Measurements from ENCODE around the gene PDE11A.

Gene PDE11A

DNA sequence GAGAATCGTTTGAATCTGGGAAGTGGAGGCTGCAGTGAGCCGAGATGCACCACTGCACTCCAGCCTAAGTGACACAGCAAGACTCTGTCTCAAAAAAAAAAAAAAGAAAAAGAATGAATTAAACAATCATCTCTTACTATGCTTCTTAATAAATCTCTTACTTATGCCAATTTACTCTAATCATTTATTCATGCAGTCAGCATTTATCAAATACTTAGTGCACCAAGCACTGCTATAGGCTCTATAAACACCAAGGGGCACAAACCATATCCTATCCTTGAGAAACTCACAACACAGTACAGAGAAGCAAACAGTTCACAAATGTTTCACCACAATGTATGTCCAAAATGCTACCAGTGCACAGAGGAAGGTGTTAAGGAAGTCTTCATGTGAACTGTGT is 189.4 kb downstream of the PDE11A start:
- no peaks in the 10 kb centered on the region for H3K4me1 ChIP-seq
- no peak overlapping the region for H3K4me3 ChIP-seq (ENCODE audit: low read depth, low read length)
- H3K9me3 ChIP-seq = no peaks in the 10 kb centered on the region
- H3K36me3 ChIP-seq = no peaks in the 10 kb centered on the region
- H3K27me3 ChIP-seq = no peaks in the 10 kb centered on the region
- no peak for DNase-seq
- TF ChIP-seq, protein P1, sequence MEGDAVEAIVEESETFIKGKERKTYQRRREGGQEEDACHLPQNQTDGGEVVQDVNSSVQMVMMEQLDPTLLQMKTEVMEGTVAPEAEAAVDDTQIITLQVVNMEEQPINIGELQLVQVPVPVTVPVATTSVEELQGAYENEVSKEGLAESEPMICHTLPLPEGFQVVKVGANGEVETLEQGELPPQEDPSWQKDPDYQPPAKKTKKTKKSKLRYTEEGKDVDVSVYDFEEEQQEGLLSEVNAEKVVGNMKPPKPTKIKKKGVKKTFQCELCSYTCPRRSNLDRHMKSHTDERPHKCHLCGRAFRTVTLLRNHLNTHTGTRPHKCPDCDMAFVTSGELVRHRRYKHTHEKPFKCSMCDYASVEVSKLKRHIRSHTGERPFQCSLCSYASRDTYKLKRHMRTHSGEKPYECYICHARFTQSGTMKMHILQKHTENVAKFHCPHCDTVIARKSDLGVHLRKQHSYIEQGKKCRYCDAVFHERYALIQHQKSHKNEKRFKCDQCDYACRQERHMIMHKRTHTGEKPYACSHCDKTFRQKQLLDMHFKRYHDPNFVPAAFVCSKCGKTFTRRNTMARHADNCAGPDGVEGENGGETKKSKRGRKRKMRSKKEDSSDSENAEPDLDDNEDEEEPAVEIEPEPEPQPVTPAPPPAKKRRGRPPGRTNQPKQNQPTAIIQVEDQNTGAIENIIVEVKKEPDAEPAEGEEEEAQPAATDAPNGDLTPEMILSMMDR (IDR thresholded peaks at IDR 0.05; ENCODE audit: low read depth, low read length) = no peak

DNA sequence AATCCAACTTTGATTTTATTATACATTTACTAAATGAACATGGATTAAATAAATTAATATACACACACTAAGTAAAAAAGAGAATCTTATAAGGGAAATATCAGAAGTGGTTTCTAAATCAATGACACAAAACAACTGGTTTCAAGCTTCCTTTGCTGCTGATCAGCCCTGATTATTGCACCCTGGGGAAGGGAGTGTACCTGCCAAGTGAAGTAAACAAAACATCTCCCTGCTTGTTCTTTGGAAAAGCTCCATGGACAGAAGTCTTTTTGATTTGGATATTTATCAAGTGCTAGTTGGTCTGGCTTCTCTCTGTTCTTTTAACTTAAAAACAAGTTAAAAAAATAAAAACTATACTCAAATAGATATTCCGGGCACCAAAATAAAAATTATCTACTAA is 190.1 kb downstream of the PDE11A start:
- H3K4me3 ChIP-seq (ENCODE audit: low read depth, low read length) = no peak overlapping the region
- no peaks in the 10 kb centered on the region for H3K4me1 ChIP-seq
- no peaks in the 10 kb centered on the region for H3K9me3 ChIP-seq
- H3K27me3 ChIP-seq = no peaks in the 10 kb centered on the region
- TF ChIP-seq, protein P1 (IDR thresholded peaks at IDR 0.05; ENCODE audit: low read depth, low read length) = no peak
- no peak for DNase-seq
- H3K36me3 ChIP-seq = no peaks in the 10 kb centered on the region

- H3K4me3 ChIP-seq (ENCODE audit: low read depth, low read length) = no peak overlapping the region
- TF ChIP-seq, protein P1 (IDR thresholded peaks at IDR 0.05; ENCODE audit: low read depth, low read length) = no peak
These were observed 190.7 kb downstream of the PDE11A start for GRCh38 chr2:177881921-177882320.

GRCh38 chr2:177881008-177881747 is 191.4 kb downstream of the PDE11A start:
- H3K27me3 ChIP-seq = no peaks in the 10 kb centered on the region
- no peak overlapping the region for H3K4me3 ChIP-seq (ENCODE audit: low read depth, low read length)
- no peaks in the 10 kb centered on the region for H3K36me3 ChIP-seq
- H3K4me1 ChIP-seq = no peaks in the 10 kb centered on the region
- no peak for DNase-seq
- H3K9me3 ChIP-seq = no peaks in the 10 kb centered on the region
- TF ChIP-seq, protein P1 (IDR thresholded peaks at IDR 0.05; ENCODE audit: low read depth, low read length) = no peak

More at GRCh38 chr2:177881921-177882320, 190.7 kb downstream of the PDE11A start:
- H3K4me1 ChIP-seq = no peaks in the 10 kb centered on the region
- H3K9me3 ChIP-seq = no peaks in the 10 kb centered on the region
- no peak for DNase-seq
- no peaks in the 10 kb centered on the region for H3K36me3 ChIP-seq
- H3K27me3 ChIP-seq = no peaks in the 10 kb centered on the region

DNA sequence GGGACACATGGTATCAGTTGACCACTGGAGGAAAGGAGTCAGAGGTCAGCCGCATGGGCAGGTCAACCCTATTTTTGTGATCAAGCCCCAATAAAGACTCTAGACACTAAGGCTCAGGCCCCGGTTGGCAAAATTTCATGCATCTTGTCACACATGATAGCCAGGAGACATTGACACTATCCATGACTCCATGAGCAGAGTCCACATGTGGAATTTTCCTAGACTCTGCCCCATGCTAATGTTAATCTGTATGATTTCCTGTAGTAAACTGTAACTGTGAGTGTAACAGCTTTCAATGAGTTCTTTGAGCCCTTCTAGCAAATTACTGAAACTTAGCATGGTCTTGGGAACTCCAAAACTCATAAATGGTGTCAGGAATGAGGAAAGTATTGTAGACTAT is 192.3 kb downstream of the PDE11A start:
- no peaks in the 10 kb centered on the region for H3K9me3 ChIP-seq
- TF ChIP-seq, protein P1 (IDR thresholded peaks at IDR 0.05; ENCODE audit: low read depth, low read length) = no peak
- H3K4me3 ChIP-seq (ENCODE audit: low read depth, low read length) = no peak overlapping the region
- no peak for DNase-seq
- no peaks in the 10 kb centered on the region for H3K36me3 ChIP-seq
- H3K27me3 ChIP-seq = no peaks in the 10 kb centered on the region
- no peaks in the 10 kb centered on the region for H3K4me1 ChIP-seq

GRCh38 chr2:177876950-177877349 is 195.6 kb downstream of the PDE11A start:
- TF ChIP-seq, protein P1 (IDR thresholded peaks at IDR 0.05; ENCODE audit: low read depth, low read length) = no peak

More at GRCh38 chr2:177876950-177877349, 195.6 kb downstream of the PDE11A start:
- no peaks in the 10 kb centered on the region for H3K27me3 ChIP-seq
- no peaks in the 10 kb centered on the region for H3K36me3 ChIP-seq
- no peak overlapping the region for H3K4me3 ChIP-seq (ENCODE audit: low read depth, low read length)
- no peak for DNase-seq
- no peaks in the 10 kb centered on the region for H3K4me1 ChIP-seq
- H3K9me3 ChIP-seq = no peaks in the 10 kb centered on the region

All from BE2C (cell line).